ENCODE results near the gene HAO2. TPM values are rescaled to one million over a fixed set of nuclear protein-coding genes. Genes with fewer than 3 reads are reported as not detected.
A peak's percentile ranks its signal among the peaks of the same experiment; 100 is the strongest.

Gene HAO2
- total RNA-seq, 1 experiment from 2014 or later: 0.27 TPM

GRCh38 chr1:119327094-119327449 lies 41.5 kb upstream of the HAO2 start:
- POLR2A ChIA-PET: no interaction called here
- no TSS peak for BruUV-seq (replicated peaks)

DNA sequence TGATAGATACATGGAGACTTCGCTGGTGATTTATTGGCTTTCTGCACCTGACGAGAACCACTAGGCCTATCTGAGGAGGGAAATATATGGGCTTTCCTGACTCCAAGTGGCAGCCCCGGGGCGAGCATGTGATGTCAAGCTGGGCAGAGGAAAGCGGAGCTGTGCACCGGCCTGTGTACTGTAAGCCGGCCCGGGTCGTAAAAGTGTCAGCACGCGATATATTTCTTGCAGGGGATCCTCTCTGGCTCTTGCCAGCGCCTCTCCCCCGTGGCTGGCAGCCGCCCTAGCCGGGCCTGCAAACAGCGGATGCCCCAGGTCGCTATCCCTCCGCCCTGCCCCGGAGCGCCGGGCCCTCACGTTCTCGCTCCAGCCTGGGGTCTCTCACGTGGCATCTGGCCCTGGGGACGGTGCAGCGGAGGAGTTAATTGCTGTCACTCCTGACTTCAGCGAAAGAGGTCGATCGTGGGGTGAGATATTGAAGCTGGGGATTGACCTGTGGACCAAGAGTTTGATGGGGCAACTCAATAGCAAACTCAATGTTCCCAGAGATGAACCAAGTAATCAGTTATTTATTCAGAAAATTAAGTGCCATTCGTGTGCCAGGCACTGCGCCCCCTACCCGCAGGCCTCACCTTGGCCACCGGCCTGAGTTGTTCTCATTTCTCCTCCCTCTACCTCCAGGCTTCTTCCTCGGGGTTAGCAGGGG lies 41.0 kb upstream of the HAO2 start:
- H3K4me1 ChIP-seq: no peaks in the 10 kb centered on the region
- BruUV-seq (replicated peaks): TSS peak; percentile 24
- H3K36me3 ChIP-seq (ENCODE audit: control insufficient read depth, insufficient read depth, low read length): no peaks in the 10 kb centered on the region
- intact Hi-C loops (cut with micrococcal nuclease; ENCODE audit: unreplicated experiment): no loop called here
- ChIA-PET POLR2A (no interaction called here), CTCF (no interaction called here)
- H3K4me3 ChIP-seq (ENCODE audit: low read depth, low read length): peak overlapping the region; percentile 34
- Mint-ChIP-seq H3K4me1 (ENCODE audit: low read depth, unreplicated experiment) (no peaks in the 10 kb centered on the region), H3K27me3 (ENCODE audit: insufficient read depth, unreplicated experiment) (no peaks in the 10 kb centered on the region), H3K36me3 (ENCODE audit: insufficient read depth, unreplicated experiment) (no peaks in the 10 kb centered on the region), H3K9me3 (ENCODE audit: unreplicated experiment) (no peaks in the 10 kb centered on the region), H3K27ac (ENCODE audit: unreplicated experiment) (no peak overlapping the region), H3K4me3 (ENCODE audit: unreplicated experiment) (peak overlapping the region; percentile 62)
- peak in 1 of 2 experiments; percentile 27 for TF ChIP-seq CTCF (IDR thresholded peaks at IDR 0.05; ENCODE audit: insufficient read depth in 1 of 2, low read depth in 1 of 2, low read length in 1 of 2, severe bottlenecking in 1 of 2, unreplicated experiment in 1 of 2)
- peak; percentile 40 to 72 for DNase-seq
- H3K27me3 ChIP-seq (replicated peaks; ENCODE audit: control insufficient read depth, insufficient read depth, low read length): no peaks in the 10 kb centered on the region
- no peaks in the 10 kb centered on the region for H3K9me3 ChIP-seq

More at GRCh38 chr1:119327094-119327449, 41.5 kb upstream of the HAO2 start:
- CTCF ChIA-PET: interaction anchor here (0.7 kb wide), 1 partner anchor 15 kb away, joined by 3 read pairs; no protein-coding TSS in a partner anchor
- no peaks in the 10 kb centered on the region for H3K9me3 ChIP-seq
- no peaks in the 10 kb centered on the region for H3K27me3 Mint-ChIP-seq (ENCODE audit: insufficient read depth, unreplicated experiment)
- H3K9me3 Mint-ChIP-seq (ENCODE audit: unreplicated experiment): no peaks in the 10 kb centered on the region
- H3K4me3 ChIP-seq (ENCODE audit: low read depth, low read length): peak overlapping the region; percentile 34
- H3K4me3 Mint-ChIP-seq (ENCODE audit: unreplicated experiment): peak overlapping the region; percentile 62
- intact Hi-C loops (cut with micrococcal nuclease; ENCODE audit: unreplicated experiment): no loop called here
- no peak for TF ChIP-seq CTCF (IDR thresholded peaks at IDR 0.05; ENCODE audit: insufficient read depth in 1 of 2, low read depth in 1 of 2, low read length in 1 of 2, severe bottlenecking in 1 of 2, unreplicated experiment in 1 of 2)
- H3K36me3 ChIP-seq (ENCODE audit: control insufficient read depth, insufficient read depth, low read length): no peaks in the 10 kb centered on the region
- H3K4me1 ChIP-seq: no peaks in the 10 kb centered on the region
- no peak overlapping the region for H3K27ac Mint-ChIP-seq (ENCODE audit: unreplicated experiment)
- DNase-seq: peak in 1 of 2 experiments; percentile 19
- H3K4me1 Mint-ChIP-seq (ENCODE audit: low read depth, unreplicated experiment): no peaks in the 10 kb centered on the region
- no peaks in the 10 kb centered on the region for H3K27me3 ChIP-seq (replicated peaks; ENCODE audit: control insufficient read depth, insufficient read depth, low read length)
- no peaks in the 10 kb centered on the region for H3K36me3 Mint-ChIP-seq (ENCODE audit: insufficient read depth, unreplicated experiment)

- H3K27me3 Mint-ChIP-seq (ENCODE audit: insufficient read depth, unreplicated experiment): no peaks in the 10 kb centered on the region
- no peak overlapping the region for H3K4me3 Mint-ChIP-seq (ENCODE audit: unreplicated experiment)
- H3K36me3 ChIP-seq (ENCODE audit: control insufficient read depth, insufficient read depth, low read length): no peaks in the 10 kb centered on the region
- no peak overlapping the region for H3K4me3 ChIP-seq (ENCODE audit: low read depth, low read length)
- H3K9me3 ChIP-seq: no peaks in the 10 kb centered on the region
- DNase-seq: no peak
- H3K27me3 ChIP-seq (replicated peaks; ENCODE audit: control insufficient read depth, insufficient read depth, low read length): no peaks in the 10 kb centered on the region
- ChIA-PET POLR2A (no interaction called here), CTCF (no interaction called here)
- TF ChIP-seq CTCF (IDR thresholded peaks at IDR 0.05; ENCODE audit: insufficient read depth in 1 of 2, low read depth in 1 of 2, low read length in 1 of 2, severe bottlenecking in 1 of 2, unreplicated experiment in 1 of 2): no peak
- no peaks in the 10 kb centered on the region for H3K4me1 ChIP-seq
- no peaks in the 10 kb centered on the region for H3K36me3 Mint-ChIP-seq (ENCODE audit: insufficient read depth, unreplicated experiment)
- H3K27ac Mint-ChIP-seq (ENCODE audit: unreplicated experiment): no peak overlapping the region
- no peaks in the 10 kb centered on the region for H3K9me3 Mint-ChIP-seq (ENCODE audit: unreplicated experiment)
- no peaks in the 10 kb centered on the region for H3K4me1 Mint-ChIP-seq (ENCODE audit: low read depth, unreplicated experiment)
- no TSS peak for BruUV-seq (replicated peaks)
- intact Hi-C loops (cut with micrococcal nuclease; ENCODE audit: unreplicated experiment): no loop called here
Measured at GRCh38 chr1:119329541-119330461, 38.8 kb upstream of the HAO2 start.
